Sigmoid colon (tissue), 7 donors: Measurements from ENCODE around the gene MEGF11. TPM values are rescaled to one million over a fixed set of nuclear protein-coding genes. Genes with fewer than 3 reads are reported as not detected.

ENCODE experiments used
- DNase-seq: peaks from one replicate; pipeline ENCODE4 v3.0.0-alpha.2; 2019
- H3K27ac ChIP-seq, 4 donors: fragments of 200-600 bp; sonication (generic); one replicate each; pipeline ENCODE4 v1.5.1; 2016 to 2019; ENCODE audit warnings: mild to moderate bottlenecking in 1 of 4
- H3K27me3 ChIP-seq, 3 donors: fragments of 200-600 bp; sonication (generic); one replicate each; pipeline ENCODE4 v1.5.1; 2019; ENCODE audit warnings: mild to moderate bottlenecking in 1 of 3
- H3K36me3 ChIP-seq, 4 donors: fragments of 200-600 bp; sonication (generic); one replicate each; pipeline ENCODE4 v1.5.1; 2016 to 2019
- H3K4me1 ChIP-seq, 4 donors: fragments of 200-600 bp; sonication (generic); one replicate each; pipeline ENCODE4 v1.5.1; 2017 to 2019
- H3K4me3 ChIP-seq, 4 donors: fragments of 200-600 bp; sonication (generic); one replicate each; pipeline ENCODE4 v1.5.1; 2017 to 2019; ENCODE audit warnings: mild to moderate bottlenecking in 2 of 4, moderate library complexity in 1 of 4
- H3K9me3 ChIP-seq, 4 donors: fragments of 200-600 bp in 3 of 4; sonication (generic) in 3 of 4; one replicate each; pipeline versions ENCODE4 v1.5.1 to v1.6.1; 2013 to 2019
- CTCF ChIP-seq, 4 experiments: fragments of 450-650 bp in 3 of 4; fragments of 200-600 bp in 1 of 4; IDR thresholded peaks; one replicate each; pipeline ENCODE4 v1.5.1; 2016 to 2019; ENCODE audit warnings: antibody characterized with exemption in 4 of 4, mild to moderate bottlenecking in 3 of 4, moderate library complexity in 2 of 4
- EP300 ChIP-seq, 4 donors: sonication (generic); formaldehyde crosslinking; IDR thresholded peaks; one replicate each; pipeline ENCODE4 v1.6.1; 2017; ENCODE audit warnings: antibody characterized with exemption in 4 of 4
- POLR2A ChIP-seq, 2 donors: fragments of 450-650 bp; IDR thresholded peaks; one replicate each; pipeline ENCODE4 v1.6.1; 2016; ENCODE audit warnings: antibody characterized with exemption in 2 of 2, mild to moderate bottlenecking in 2 of 2, moderate library complexity in 2 of 2
- POLR2AphosphoS5 ChIP-seq, 4 donors: sonication (generic); formaldehyde crosslinking; IDR thresholded peaks; one replicate each; pipeline ENCODE4 v1.6.1; 2017; ENCODE audit warnings: antibody characterized with exemption in 4 of 4
- WGBS, 2 donors: extraction: QIAGEN DNeasy Blood & Tissue Kit; methylation state at CpG; one replicate each; pipeline ENCODE4 v1.1.7; 2013; 5-methylcytosine and 5-hydroxymethylcytosine counted together
- intact Hi-C: fragments of 100-400 bp; cut with DNase I; formaldehyde crosslinking; loops from one replicate; pipeline ENCODE4 v1.15.1; 2023
- polyA plus RNA-seq, 3 donors: library from polyadenylated mRNA; stranded (reverse); fragments of 200-250 nt; gene quantifications; one replicate each; pipeline ENCODE4 v1.2.3, GENCODE V29; 2013
- total RNA-seq, 4 donors: library from RNA; depleted of rRNA; stranded (reverse); fragments of >200 nt; gene quantifications; one replicate each; pipeline ENCODE4 v1.1.0, GENCODE V29; 2016
- donor health status: healthy with polysubstance abuse.
- donor health status: Bipolar disorder and iron deficiency.
- donor health status: healthy.

The MEGF11 gene
- total and polyA plus RNA-seq, 7 donors: 0.04 TPM; not detected in 6

- intact Hi-C loops: no loop called here
- Histone ChIP-seq H3K27ac (no peak overlapping the region), H3K4me3 (no peak overlapping the region), H3K4me1 (peaks cover 0 to 4% (median 2%) of the 10 kb centered on the region in 4 donors), H3K9me3 (no peaks in the 10 kb centered on the region), H3K27me3 (no peaks in the 10 kb centered on the region), H3K36me3 (no peaks in the 10 kb centered on the region)
- TF ChIP-seq POLR2AphosphoS5 (IDR thresholded peaks at IDR 0.05) (no peak), EP300 (IDR thresholded peaks at IDR 0.05) (no peak), POLR2A (IDR thresholded peaks at IDR 0.05) (no peak), CTCF (IDR thresholded peaks at IDR 0.05) (no peak)
- 91% methylated on average over 3 of the region's 3 CpGs for WGBS, 2 donors
- DNase-seq: no peak
Observed at GRCh38 chr15:66284271-66284670, 30.7 kb upstream of the MEGF11 start.

GRCh38 chr15:66278671-66279070 lies 25.1 kb upstream of the MEGF11 start:
- Histone ChIP-seq H3K4me1 (no peaks in the 10 kb centered on the region), H3K27ac (no peak overlapping the region), H3K36me3 (no peaks in the 10 kb centered on the region), H3K9me3 (no peaks in the 10 kb centered on the region), H3K27me3 (no peaks in the 10 kb centered on the region), H3K4me3 (no peak overlapping the region)
- 93 to 94% methylated on average over 6 of the region's 6 CpGs for WGBS, 2 donors
- TF ChIP-seq EP300 (IDR thresholded peaks at IDR 0.05): no peak
- no peak for TF ChIP-seq POLR2AphosphoS5 (IDR thresholded peaks at IDR 0.05)
- TF ChIP-seq POLR2A (IDR thresholded peaks at IDR 0.05): no peak
- TF ChIP-seq CTCF (IDR thresholded peaks at IDR 0.05): no peak
- intact Hi-C loops: no loop called here
- DNase-seq: no peak

- H3K4me3 ChIP-seq: no peak overlapping the region
- H3K27ac ChIP-seq: no peak overlapping the region
- no peaks in the 10 kb centered on the region for H3K27me3 ChIP-seq
- no peak for DNase-seq
- H3K36me3 ChIP-seq: no peaks in the 10 kb centered on the region
- no peaks in the 10 kb centered on the region for H3K9me3 ChIP-seq
- 90 to 94% methylated on average over 6 of the region's 6 CpGs for WGBS, 2 donors
- H3K4me1 ChIP-seq: no peaks in the 10 kb centered on the region
- intact Hi-C loops: no loop called here
- TF ChIP-seq EP300 (IDR thresholded peaks at IDR 0.05): no peak
- TF ChIP-seq CTCF (IDR thresholded peaks at IDR 0.05): no peak
- TF ChIP-seq POLR2AphosphoS5 (IDR thresholded peaks at IDR 0.05): no peak
- no peak for TF ChIP-seq POLR2A (IDR thresholded peaks at IDR 0.05)
Observed at GRCh38 chr15:66278056-66278455, 24.5 kb upstream of the MEGF11 start.

- TF ChIP-seq CTCF (IDR thresholded peaks at IDR 0.05): no peak
- TF ChIP-seq POLR2A (IDR thresholded peaks at IDR 0.05): no peak
- TF ChIP-seq EP300 (IDR thresholded peaks at IDR 0.05): no peak
- TF ChIP-seq POLR2AphosphoS5 (IDR thresholded peaks at IDR 0.05): no peak
- H3K9me3 ChIP-seq: no peaks in the 10 kb centered on the region
- no peaks in the 10 kb centered on the region for H3K27me3 ChIP-seq
- WGBS, 2 donors: 76 to 85% methylated on average over 3 of the region's 3 CpGs
- H3K4me1 ChIP-seq: no peaks in the 10 kb centered on the region
- H3K4me3 ChIP-seq: no peak overlapping the region
- no peaks in the 10 kb centered on the region for H3K36me3 ChIP-seq
- DNase-seq: no peak
- H3K27ac ChIP-seq: no peak overlapping the region
- intact Hi-C loops: no loop called here
Observed at GRCh38 chr15:66276546-66276945, 23.0 kb upstream of the MEGF11 start.

GRCh38 chr15:66275352-66275751 lies 21.8 kb upstream of the MEGF11 start:
- DNase-seq: no peak
- TF ChIP-seq CTCF (IDR thresholded peaks at IDR 0.05): no peak
- Histone ChIP-seq H3K4me3 (no peak overlapping the region), H3K9me3 (no peaks in the 10 kb centered on the region), H3K27ac (no peak overlapping the region), H3K4me1 (no peaks in the 10 kb centered on the region), H3K27me3 (no peaks in the 10 kb centered on the region), H3K36me3 (no peaks in the 10 kb centered on the region)
- intact Hi-C loops: no loop called here
